Lower lobe of right lung (tissue), 2 donors: ENCODE data around the gene PADI1. TPM values are rescaled to one million over a fixed set of nuclear protein-coding genes. Genes with fewer than 3 reads are reported as not detected.

Source experiments
- ATAC-seq, 2 donors: fragments of 200-7000 bp; cut with Tn5 transposase; one replicate each; pipeline ENCODE4 v1.9.1; 2020 to 2022; ENCODE audit warnings: mild to moderate bottlenecking in 2 of 2, moderate library complexity in 2 of 2
- DNase-seq: peaks from one replicate; pipeline ENCODE4 v3.0.0-alpha.2; 2020
- H3K27ac ChIP-seq: fragments of 200-600 bp; one replicate; pipeline ENCODE4 v1.8.0; 2022
- H3K27me3 ChIP-seq: fragments of 200-600 bp; one replicate; pipeline ENCODE4 v1.8.0; 2022; ENCODE audit warnings: low read depth
- H3K36me3 ChIP-seq: fragments of 200-600 bp; one replicate; pipeline ENCODE4 v1.8.0; 2022; ENCODE audit warnings: mild to moderate bottlenecking
- H3K4me1 ChIP-seq: fragments of 200-600 bp; one replicate; pipeline ENCODE4 v1.8.0; 2022
- H3K4me3 ChIP-seq: fragments of 200-600 bp; one replicate; pipeline ENCODE4 v1.8.0; 2022; ENCODE audit warnings: mild to moderate bottlenecking
- H3K9me3 ChIP-seq: fragments of 200-600 bp; one replicate; pipeline ENCODE4 v1.8.0; 2022
- intact Hi-C: fragments of 100-400 bp; cut with DNase I; formaldehyde crosslinking; loops from one replicate; pipeline ENCODE4 v1.11.0; 2022
- long read RNA-seq: library from polyadenylated mRNA; unstranded; transcript quantifications from one replicate; pipeline ENCODE4 v2.0.0, GENCODE V29; 2021
- total RNA-seq: library from RNA; stranded (reverse); fragmentation: NEBNext Ultra II Directional; extraction: Animal tissue kit (Norgen Biotek cat#: 25700); gene quantifications from one replicate; pipeline ENCODE4 v1.2.1, GENCODE V29; 2021
- TF ChIP-seq, protein P1 (sequence below): fragments of 200-600 bp; IDR thresholded peaks from one replicate; pipeline ENCODE4 v1.8.0; 2022; ENCODE audit warnings: antibody characterized with exemption, mild to moderate bottlenecking
- donor health status: DM: no; HTN: yes; CAD: no; lungs with severe emphysema.

The PADI1 gene, protein sequence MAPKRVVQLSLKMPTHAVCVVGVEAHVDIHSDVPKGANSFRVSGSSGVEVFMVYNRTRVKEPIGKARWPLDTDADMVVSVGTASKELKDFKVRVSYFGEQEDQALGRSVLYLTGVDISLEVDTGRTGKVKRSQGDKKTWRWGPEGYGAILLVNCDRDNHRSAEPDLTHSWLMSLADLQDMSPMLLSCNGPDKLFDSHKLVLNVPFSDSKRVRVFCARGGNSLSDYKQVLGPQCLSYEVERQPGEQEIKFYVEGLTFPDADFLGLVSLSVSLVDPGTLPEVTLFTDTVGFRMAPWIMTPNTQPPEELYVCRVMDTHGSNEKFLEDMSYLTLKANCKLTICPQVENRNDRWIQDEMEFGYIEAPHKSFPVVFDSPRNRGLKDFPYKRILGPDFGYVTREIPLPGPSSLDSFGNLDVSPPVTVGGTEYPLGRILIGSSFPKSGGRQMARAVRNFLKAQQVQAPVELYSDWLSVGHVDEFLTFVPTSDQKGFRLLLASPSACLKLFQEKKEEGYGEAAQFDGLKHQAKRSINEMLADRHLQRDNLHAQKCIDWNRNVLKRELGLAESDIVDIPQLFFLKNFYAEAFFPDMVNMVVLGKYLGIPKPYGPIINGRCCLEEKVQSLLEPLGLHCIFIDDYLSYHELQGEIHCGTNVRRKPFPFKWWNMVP
- total RNA-seq, result not detected
- long read RNA-seq, result 0 reads

DNA sequence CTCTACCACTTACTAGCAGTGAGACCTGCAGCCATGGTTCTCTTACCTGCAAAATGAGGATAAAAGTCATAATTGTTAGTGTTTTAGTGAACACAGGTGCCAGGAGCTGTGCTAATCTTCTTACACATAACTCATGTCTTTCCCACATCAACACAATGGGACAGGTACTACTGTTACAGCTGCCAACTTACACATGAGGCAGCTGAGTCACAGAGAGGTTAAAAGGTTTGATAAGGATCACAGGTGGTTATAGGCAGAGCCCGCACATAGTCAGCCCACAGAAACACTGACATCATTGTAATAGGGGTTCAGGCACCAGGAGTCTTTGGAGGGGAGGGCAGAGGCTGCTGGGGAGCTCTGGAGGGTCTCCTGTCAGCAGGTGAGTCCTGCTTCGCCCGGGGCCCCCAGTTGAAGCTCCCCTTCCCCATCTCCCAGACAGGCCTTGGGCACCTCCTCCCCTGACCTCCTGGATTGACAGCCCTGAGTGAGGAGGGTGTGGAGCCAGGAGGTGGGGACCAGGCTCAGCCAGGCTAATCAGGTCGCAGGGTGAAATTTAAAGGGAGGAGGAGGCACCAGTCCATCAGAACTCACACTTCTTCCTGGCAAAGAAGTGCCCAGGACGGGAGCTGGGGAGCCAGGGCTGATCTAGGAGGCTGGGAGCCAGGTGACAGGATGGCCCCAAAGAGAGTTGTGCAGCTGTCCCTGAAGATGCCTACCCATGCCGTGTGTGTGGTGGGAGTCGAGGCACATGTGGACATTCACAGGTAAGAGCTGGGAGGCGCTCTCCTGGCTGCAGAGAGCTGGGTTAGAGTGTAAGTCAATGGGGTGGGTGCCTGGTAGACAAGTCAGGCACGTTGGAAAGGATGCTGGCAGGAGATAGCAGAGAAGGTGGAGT, at the start of gene PADI1:
Gene PADI1, plus strand, starts transcription at position 583 of the 895 bp plus-strand sequence. Its CDS starts 90 bp downstream, at position 673.
- H3K36me3 ChIP-seq, result no peaks in the 10 kb centered on the region
- no peak within 1 kb of the TSS for H3K27ac ChIP-seq
- DNase-seq (peak; percentile 24), ATAC-seq (no peak)
- H3K9me3 ChIP-seq, result no peaks in the 10 kb centered on the region
- intact Hi-C loops, result no loop called here
- TF ChIP-seq, protein P1, sequence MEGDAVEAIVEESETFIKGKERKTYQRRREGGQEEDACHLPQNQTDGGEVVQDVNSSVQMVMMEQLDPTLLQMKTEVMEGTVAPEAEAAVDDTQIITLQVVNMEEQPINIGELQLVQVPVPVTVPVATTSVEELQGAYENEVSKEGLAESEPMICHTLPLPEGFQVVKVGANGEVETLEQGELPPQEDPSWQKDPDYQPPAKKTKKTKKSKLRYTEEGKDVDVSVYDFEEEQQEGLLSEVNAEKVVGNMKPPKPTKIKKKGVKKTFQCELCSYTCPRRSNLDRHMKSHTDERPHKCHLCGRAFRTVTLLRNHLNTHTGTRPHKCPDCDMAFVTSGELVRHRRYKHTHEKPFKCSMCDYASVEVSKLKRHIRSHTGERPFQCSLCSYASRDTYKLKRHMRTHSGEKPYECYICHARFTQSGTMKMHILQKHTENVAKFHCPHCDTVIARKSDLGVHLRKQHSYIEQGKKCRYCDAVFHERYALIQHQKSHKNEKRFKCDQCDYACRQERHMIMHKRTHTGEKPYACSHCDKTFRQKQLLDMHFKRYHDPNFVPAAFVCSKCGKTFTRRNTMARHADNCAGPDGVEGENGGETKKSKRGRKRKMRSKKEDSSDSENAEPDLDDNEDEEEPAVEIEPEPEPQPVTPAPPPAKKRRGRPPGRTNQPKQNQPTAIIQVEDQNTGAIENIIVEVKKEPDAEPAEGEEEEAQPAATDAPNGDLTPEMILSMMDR, result no peak
- peaks cover 12% of the 10 kb centered on the region for H3K4me1 ChIP-seq
- H3K4me3 ChIP-seq, result no peak within 1 kb of the TSS
- no peaks in the 10 kb centered on the region for H3K27me3 ChIP-seq

GRCh38 chr1:17155257-17155920, 49.5 kb upstream of the PADI1 start:
- H3K9me3 ChIP-seq, result peaks cover 22% of the 10 kb centered on the region
- no peaks in the 10 kb centered on the region for H3K4me1 ChIP-seq
- ATAC-seq, result no peak
- TF ChIP-seq, protein P1, result no peak
- DNase-seq, result no peak
- intact Hi-C loops, result no loop called here
- H3K4me3 ChIP-seq, result no peak overlapping the region
- no peaks in the 10 kb centered on the region for H3K36me3 ChIP-seq
- no peak overlapping the region for H3K27ac ChIP-seq
- peaks cover 7% of the 10 kb centered on the region for H3K27me3 ChIP-seq

DNA sequence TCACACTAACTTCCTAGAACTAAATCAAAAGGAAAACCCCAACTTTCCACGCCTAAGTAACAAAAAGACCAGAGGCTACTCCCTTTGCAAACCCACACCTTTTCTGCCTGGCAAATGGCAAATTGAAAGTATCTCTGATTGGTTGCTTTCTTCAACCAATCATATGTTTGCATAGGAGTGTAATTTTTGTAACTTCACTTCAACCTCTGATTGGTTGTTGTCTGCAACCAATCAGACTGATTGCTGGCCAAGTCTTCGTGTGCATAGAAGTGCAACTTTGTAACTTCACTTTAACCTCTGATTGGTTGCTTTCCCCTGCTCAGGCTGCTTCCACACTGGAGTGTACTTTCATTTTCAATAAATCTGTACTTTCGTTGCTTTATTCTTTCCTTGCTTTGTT, 48.8 kb upstream of the PADI1 start:
- Histone ChIP-seq H3K4me3 (no peak overlapping the region), H3K36me3 (no peaks in the 10 kb centered on the region), H3K4me1 (no peaks in the 10 kb centered on the region), H3K27me3 (peaks cover 7% of the 10 kb centered on the region), H3K27ac (no peak overlapping the region), H3K9me3 (peaks cover 22% of the 10 kb centered on the region)
- intact Hi-C loops, result no loop called here
- TF ChIP-seq, protein P1, result no peak
- ATAC-seq (no peak), DNase-seq (no peak)

DNA sequence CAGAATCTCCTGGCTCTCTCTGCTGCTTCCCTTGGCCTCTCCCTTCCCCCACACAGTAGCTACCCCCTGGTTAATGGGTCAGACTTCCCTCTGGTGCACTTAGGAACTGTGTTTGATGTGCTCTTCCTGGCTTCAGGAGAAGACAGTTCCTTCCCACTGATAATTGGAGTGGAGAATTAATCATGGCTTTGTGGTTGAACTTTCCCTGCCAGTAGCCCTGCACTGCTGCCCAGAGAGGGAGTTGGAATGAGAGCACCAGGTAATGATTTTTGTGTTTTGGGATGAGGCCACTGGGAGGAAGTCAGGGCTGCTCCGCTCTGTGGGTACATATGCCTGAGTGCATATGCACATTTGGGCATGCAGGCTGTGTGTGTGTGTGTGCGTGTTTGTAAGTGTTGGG, 46.0 kb upstream of the PADI1 start:
- H3K27ac ChIP-seq, result no peak overlapping the region
- TF ChIP-seq, protein P1, result no peak
- H3K36me3 ChIP-seq, result no peaks in the 10 kb centered on the region
- no peaks in the 10 kb centered on the region for H3K27me3 ChIP-seq
- no peak overlapping the region for H3K4me3 ChIP-seq
- no peaks in the 10 kb centered on the region for H3K4me1 ChIP-seq
- DNase-seq, result no peak
- intact Hi-C loops, result no loop called here
- H3K9me3 ChIP-seq, result peaks cover 21% of the 10 kb centered on the region
- ATAC-seq, result no peak
